GM12875 (cell line): ENCODE data around the gene RANBP1.

Experiments used
- H3K4me3 ChIP-seq: one replicate; pipeline ENCODE4 v1.5.1; 2011; ENCODE audit warnings: low read depth, low read length, control low read depth
- TF ChIP-seq, protein P1 (sequence below): IDR thresholded peaks from 2 replicates; pipeline ENCODE4 v1.5.1; 2011; ENCODE audit warnings: low read depth, mild to moderate bottlenecking, control low read depth, inconsistent platforms, low read length, moderate library complexity, borderline replicate concordance; ENCODE audit not compliant: insufficient read depth

The RANBP1 gene

GRCh38 chr22:20140521-20140964 is 24.6 kb downstream of the RANBP1 start:
- no peak overlapping the region for H3K4me3 ChIP-seq
- TF ChIP-seq, protein P1, sequence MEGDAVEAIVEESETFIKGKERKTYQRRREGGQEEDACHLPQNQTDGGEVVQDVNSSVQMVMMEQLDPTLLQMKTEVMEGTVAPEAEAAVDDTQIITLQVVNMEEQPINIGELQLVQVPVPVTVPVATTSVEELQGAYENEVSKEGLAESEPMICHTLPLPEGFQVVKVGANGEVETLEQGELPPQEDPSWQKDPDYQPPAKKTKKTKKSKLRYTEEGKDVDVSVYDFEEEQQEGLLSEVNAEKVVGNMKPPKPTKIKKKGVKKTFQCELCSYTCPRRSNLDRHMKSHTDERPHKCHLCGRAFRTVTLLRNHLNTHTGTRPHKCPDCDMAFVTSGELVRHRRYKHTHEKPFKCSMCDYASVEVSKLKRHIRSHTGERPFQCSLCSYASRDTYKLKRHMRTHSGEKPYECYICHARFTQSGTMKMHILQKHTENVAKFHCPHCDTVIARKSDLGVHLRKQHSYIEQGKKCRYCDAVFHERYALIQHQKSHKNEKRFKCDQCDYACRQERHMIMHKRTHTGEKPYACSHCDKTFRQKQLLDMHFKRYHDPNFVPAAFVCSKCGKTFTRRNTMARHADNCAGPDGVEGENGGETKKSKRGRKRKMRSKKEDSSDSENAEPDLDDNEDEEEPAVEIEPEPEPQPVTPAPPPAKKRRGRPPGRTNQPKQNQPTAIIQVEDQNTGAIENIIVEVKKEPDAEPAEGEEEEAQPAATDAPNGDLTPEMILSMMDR, result no peak

GRCh38 chr22:20141186-20142077 is 25.5 kb downstream of the RANBP1 start:
- H3K4me3 ChIP-seq, result no peak overlapping the region
- TF ChIP-seq, protein P1, result no peak

DNA sequence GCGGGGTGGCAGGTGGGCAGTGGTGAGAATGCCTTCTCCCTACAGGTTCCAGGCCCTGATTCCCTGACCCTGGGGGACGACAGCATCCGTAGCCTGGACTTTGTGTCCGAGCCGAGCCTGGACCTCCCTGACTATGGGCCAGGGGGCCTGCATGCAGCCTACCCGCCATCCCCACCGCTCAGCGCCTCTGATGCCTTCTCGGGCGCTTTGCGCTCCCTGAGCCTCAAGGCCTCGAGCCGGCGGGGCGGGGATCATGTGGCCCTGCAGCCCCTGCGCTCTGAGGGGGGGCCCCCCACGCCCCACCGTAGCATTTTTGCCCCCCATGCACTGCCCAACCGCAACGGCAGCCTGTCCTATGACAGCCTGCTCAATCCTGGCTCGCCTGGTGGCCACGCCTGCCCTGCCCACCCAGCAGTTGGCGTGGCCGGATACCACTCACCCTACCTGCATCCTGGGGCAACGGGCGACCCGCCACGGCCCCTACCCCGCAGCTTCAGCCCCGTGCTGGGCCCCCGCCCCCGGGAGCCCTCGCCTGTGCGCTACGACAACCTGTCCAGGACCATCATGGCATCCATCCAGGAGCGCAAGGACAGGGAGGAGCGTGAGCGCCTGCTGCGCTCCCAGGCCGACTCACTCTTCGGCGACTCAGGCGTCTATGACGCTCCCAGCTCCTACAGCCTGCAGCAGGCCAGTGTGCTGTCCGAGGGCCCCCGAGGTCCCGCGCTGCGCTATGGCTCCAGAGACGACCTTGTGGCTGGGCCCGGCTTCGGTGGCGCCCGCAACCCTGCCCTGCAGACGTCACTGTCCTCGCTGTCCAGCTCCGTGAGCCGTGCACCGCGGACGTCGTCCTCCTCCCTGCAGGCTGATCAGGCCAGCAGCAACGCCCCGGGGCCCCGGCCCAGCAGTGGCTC is 27.1 kb downstream of the RANBP1 start:
- TF ChIP-seq, protein P1, result no peak
- H3K4me3 ChIP-seq, result no peak overlapping the region

DNA sequence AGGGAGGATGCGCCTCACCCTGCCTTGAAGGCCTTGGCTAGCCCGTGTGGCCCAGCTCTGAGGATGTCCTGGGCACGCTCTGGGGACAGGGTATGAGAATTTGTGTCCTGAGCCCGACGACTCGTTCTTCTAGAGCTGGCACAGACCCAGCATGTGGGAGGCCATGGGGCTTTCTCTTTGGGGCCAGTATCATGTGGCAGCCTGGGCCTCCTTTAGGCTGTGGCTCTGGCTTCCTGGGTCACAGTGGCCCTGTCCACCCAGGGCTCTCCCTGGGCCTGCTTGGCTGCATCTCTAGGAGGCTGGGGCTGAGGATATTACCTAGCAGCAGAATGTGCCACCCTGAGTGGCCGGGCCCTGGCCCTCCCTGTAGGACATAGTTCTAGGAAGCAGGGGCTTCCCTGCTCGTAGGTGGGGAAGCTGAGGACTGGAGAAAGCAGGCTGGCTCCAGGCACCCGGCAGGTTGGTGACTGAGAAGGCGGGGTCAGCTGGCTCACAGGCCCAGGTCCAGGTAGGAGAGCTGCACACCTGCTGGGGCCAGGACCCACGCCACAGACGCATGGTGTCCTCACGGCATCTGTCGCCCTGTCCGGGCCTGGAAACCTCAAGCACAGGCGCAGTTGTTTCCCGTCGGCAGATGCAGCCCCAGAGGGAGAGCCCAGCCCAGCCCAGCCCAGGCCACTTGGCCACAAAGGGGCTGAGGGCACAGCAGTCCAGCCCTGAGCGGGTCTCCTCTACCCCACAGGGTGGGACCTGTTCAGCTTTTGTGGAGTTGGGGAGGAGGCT is 28.2 kb downstream of the RANBP1 start:
- TF ChIP-seq, protein P1, result no peak
- H3K4me3 ChIP-seq, result no peak overlapping the region

DNA sequence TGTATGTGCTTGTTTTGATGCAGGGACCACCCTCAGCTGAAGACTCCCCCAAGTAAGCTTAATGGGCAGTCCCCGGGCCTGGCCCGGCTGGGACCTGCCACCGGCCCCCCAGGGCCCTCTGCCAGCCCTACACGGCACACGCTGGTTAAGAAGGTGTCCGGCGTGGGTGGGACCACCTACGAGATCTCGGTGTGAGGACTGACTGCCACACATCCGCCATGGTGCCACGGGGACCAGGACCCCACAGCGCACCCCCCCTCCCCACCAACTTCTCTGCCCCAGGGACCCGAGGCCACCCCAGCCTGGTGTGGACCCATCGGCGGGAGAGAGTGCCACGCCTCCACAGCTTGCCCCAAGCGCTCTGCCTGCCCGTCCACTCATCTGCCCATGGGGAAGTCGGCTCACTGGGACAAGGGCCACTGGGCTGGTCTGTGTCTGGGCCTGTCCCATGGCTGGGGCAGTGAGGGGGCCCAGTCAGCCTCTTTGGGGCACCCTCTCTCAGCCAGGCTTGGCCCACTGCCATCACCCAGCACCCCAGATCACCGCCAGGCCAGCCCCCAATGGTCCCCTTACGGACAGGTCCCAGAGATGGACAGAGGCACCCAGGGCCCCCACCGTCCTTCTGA is 29.4 kb downstream of the RANBP1 start:
- H3K4me3 ChIP-seq, result no peak overlapping the region
- TF ChIP-seq, protein P1, result no peak

DNA sequence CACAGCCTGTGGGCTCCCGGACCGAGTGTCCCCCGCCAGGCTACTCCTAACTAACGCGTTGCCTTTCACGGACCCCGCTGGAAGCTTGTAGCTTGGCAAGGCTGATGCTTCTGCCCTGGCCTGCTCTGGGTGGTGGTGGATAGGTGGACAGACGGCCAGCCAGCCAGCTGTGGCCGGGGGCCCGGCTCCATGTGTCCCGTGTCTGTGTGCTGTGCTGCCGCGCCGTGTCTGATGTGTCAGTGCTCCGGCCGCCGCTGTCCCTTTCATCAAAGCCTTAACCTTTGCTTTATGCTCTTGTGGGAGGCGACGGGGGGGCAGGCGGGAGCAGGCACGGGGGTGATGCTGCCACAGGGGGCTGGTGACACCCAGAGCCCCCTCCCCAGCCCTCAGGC is 29.9 kb downstream of the RANBP1 start:
- no peak overlapping the region for H3K4me3 ChIP-seq
- TF ChIP-seq, protein P1, result no peak
